B cell (primary cell): ENCODE data around the gene MS4A3. TPM values are rescaled to one million over a fixed set of nuclear protein-coding genes. Genes with fewer than 3 reads are reported as not detected.

ENCODE experiments used
- ATAC-seq: fragments of 200-7000 bp; cut with Tn5 transposase; one replicate; pipeline ENCODE4 v1.10.0; 2021; ENCODE audit warnings: low read depth, mild to moderate bottlenecking, moderate number of reproducible peaks, moderate library complexity
- CTCF ChIA-PET: fragments of 350-600 bp; sonication (Branson Sonifier 250); formaldehyde crosslinking; loops from one replicate; lab custom pipeline; 2021; ENCODE audit warnings: antibody characterized with exemption, inconsistent platforms; lab: Charles Lee
- POLR2A ChIA-PET: fragments of 350-600 bp; sonication (Branson Sonifier 250); formaldehyde crosslinking; loops from one replicate; lab custom pipeline; 2021; ENCODE audit warnings: antibody characterized with exemption; lab: Charles Lee
- DNase-seq: peaks from one replicate; pipeline ENCODE4 v3.0.0; 2013
- H2AFZ ChIP-seq: 2 replicates; pipeline ENCODE4 v1.6.1; 2012; ENCODE audit warnings: mild to moderate bottlenecking, low read depth, low read length; ENCODE audit not compliant: insufficient read depth, poor library complexity, severe bottlenecking
- H3K27ac ChIP-seq, 2 donors: 1 replicate in 1 of 2; 2 replicates in 1 of 2; pipeline ENCODE4 v1.5.1; 2012 to 2013; ENCODE audit warnings: low read length in 2 of 2, mild to moderate bottlenecking in 2 of 2, moderate library complexity in 1 of 2
- H3K27me3 ChIP-seq, 4 experiments: fragments of 200-600 bp in 1 of 4; sonication (generic) in 1 of 4; replicated peaks in 1 of 4; 1 replicate in 2 of 4; 2 replicates in 2 of 4; pipeline versions ENCODE4 v1.6.1 to v1.7.0; 2013 to 2016; ENCODE audit warnings: low read length in 3 of 4, mild to moderate bottlenecking in 2 of 4, mixed read lengths in 1 of 4, moderate library complexity in 1 of 4; ENCODE audit not compliant: insufficient read depth in 4 of 4, control insufficient read depth in 3 of 4; ENCODE audit errors: control extremely low read depth in 1 of 4
- H3K36me3 ChIP-seq, 2 experiments: replicated peaks in 1 of 2; 1 replicate in 1 of 2; 2 replicates in 1 of 2; pipeline versions ENCODE4 v1.6.1 to v1.7.1; 2013; ENCODE audit warnings: low read length in 1 of 2; ENCODE audit not compliant: insufficient read depth in 2 of 2, control insufficient read depth in 1 of 2; ENCODE audit errors: control extremely low read depth in 1 of 2, extremely low read depth in 1 of 2
- H3K4me1 ChIP-seq, 2 donors: fragments of 200-600 bp in 1 of 2; sonication (generic) in 1 of 2; 1 replicate in 1 of 2; 2 replicates in 1 of 2; pipeline versions ENCODE4 v1.5.1 to v1.6.1; 2013 to 2017; ENCODE audit warnings: low read length in 2 of 2; ENCODE audit not compliant: control insufficient read depth in 2 of 2, insufficient read depth in 2 of 2
- H3K4me2 ChIP-seq: replicated peaks from 2 replicates; pipeline ENCODE3; 2012; ENCODE audit warnings: mild to moderate bottlenecking, low read depth, low read length; ENCODE audit not compliant: poor library complexity, severe bottlenecking
- H3K4me3 ChIP-seq, 5 experiments: fragments of 200-600 bp in 1 of 5; sonication (generic) in 1 of 5; 1 replicate in 3 of 5; 2 replicates in 2 of 5; pipeline versions ENCODE4 v1.5.1 to v1.7.0; 2011 to 2016; ENCODE audit warnings: low read length in 4 of 5, mild to moderate bottlenecking in 4 of 5, low read depth in 2 of 5, control low read depth in 1 of 5, moderate library complexity in 1 of 5; ENCODE audit not compliant: insufficient read depth in 1 of 5; ENCODE audit errors: control extremely low read depth in 1 of 5, extremely low read depth in 1 of 5
- H3K79me2 ChIP-seq: fragments of 200-600 bp; sonication (generic); one replicate; pipeline ENCODE4 v1.6.0; 2016; ENCODE audit warnings: low read length; ENCODE audit not compliant: control insufficient read depth, insufficient read depth
- H3K9ac ChIP-seq: fragments of 200-600 bp; sonication (generic); 2 replicates; pipeline ENCODE4 v1.6.1; 2017; ENCODE audit warnings: mild to moderate bottlenecking, low read length, moderate library complexity
- H3K9me3 ChIP-seq, 3 donors: one replicate each; pipeline versions ENCODE4 v1.6.1 to v1.7.1; 2013; ENCODE audit warnings: low read length in 2 of 3; ENCODE audit not compliant: control insufficient read depth in 2 of 3, insufficient read depth in 1 of 3; ENCODE audit errors: control extremely low read depth in 1 of 3
- H4K20me1 ChIP-seq: 2 replicates; pipeline ENCODE4 v1.6.0; 2012; ENCODE audit warnings: mild to moderate bottlenecking, low read length; ENCODE audit not compliant: insufficient read depth, control insufficient read depth, poor library complexity, severe bottlenecking
- H3K27ac Mint-ChIP-seq: one replicate; pipeline ENCODE4 v1.8.0; 2021; ENCODE audit warnings: mixed read lengths
- H3K27me3 Mint-ChIP-seq: one replicate; pipeline ENCODE4 v1.8.0; 2021; ENCODE audit warnings: mixed read lengths
- H3K4me1 Mint-ChIP-seq: one replicate; pipeline ENCODE4 v1.8.0; 2021; ENCODE audit warnings: mixed read lengths
- H3K4me3 Mint-ChIP-seq: one replicate; pipeline ENCODE4 v1.8.0; 2021; ENCODE audit warnings: mixed read lengths
- H3K9me3 Mint-ChIP-seq: one replicate; pipeline ENCODE4 v1.8.0; 2022; ENCODE audit warnings: mixed read lengths; ENCODE audit not compliant: insufficient read depth
- CTCF ChIP-seq: fragments of 200-600 bp; IDR thresholded peaks from one replicate; pipeline ENCODE4 v1.8.0; 2022; ENCODE audit warnings: antibody characterized with exemption, mild to moderate bottlenecking
- EZH2 ChIP-seq: IDR thresholded peaks from 2 replicates; pipeline ENCODE4 v1.6.1; 2012; ENCODE audit warnings: borderline replicate concordance, low read depth, mild to moderate bottlenecking, moderate library complexity, low read length; ENCODE audit not compliant: insufficient read depth, poor library complexity, severe bottlenecking
- WGBS: methylation state at CpG from one replicate; pipeline ENCODE4 v1.1.5; 2013; ENCODE audit warnings: missing lambda C conversion rate; ENCODE audit not compliant: insufficient coverage; 5-methylcytosine and 5-hydroxymethylcytosine counted together
- intact Hi-C: fragments of 100-400 bp; cut with micrococcal nuclease; formaldehyde crosslinking; loops from one replicate; pipeline ENCODE4 v1.10.0; 2022
- polyA plus RNA-seq: library from polyadenylated mRNA; depleted of rRNA; stranded (reverse); fragments of >200 nt; gene quantifications from 2 replicates; pipeline ENCODE4 v1.2.3, GENCODE V29; 2012
- total RNA-seq, 2 donors: library from RNA; stranded (reverse); fragments of 120-200 nt in 1 of 2; gene quantifications; 1 replicate in 1 of 2; 2 replicates in 1 of 2; pipeline versions ENCODE4 v1.2.3 to v1.2.4, GENCODE V29; 2013 to 2022

MS4A3 gene
- total and polyA plus RNA-seq, 2 donors (not counting 1 experiment from before 2014, with no cell fraction given), result not detected

DNA sequence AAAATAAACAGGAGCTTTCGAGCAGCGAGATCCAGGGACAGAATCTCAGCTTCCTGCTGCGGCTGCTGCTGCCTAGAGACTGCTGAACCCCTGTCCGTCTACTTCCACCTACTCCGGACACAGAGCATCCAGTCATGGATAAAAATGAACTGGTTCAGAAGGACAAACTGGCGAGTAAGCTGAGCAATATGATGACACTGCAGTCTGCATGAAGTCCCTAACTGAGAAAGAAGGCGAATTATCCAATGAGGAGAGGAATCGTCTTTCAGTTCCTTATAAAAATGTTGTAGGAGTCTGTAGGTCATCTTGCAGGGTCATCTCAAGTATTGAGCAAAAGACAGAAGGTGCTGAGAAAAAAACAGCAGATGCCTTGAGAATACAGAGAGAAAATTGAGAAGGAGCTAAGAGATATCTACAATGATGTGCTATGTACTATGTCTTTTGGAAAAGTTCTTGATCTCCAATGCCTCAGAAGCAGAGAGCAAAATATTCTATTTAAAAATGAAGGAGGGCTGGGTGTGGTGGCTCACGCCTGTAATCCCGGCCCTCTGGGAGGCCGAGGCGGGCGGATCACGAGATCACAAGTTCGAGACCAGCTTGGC lies 20.9 kb downstream of the MS4A3 start:
- no peaks in the 10 kb centered on the region for H3K79me2 ChIP-seq
- ChIA-PET CTCF (no interaction called here), POLR2A (no interaction called here)
- Mint-ChIP-seq H3K27ac (no peak overlapping the region), H3K4me1 (no peaks in the 10 kb centered on the region), H3K27me3 (peaks cover 14% of the 10 kb centered on the region), H3K9me3 (peaks cover 2% of the 10 kb centered on the region), H3K4me3 (no peak overlapping the region)
- no peak overlapping the region for H3K9ac ChIP-seq
- H3K4me1 ChIP-seq, result no peaks in the 10 kb centered on the region
- H3K9me3 ChIP-seq, result peaks cover 0 to 16% (median 0%) of the 10 kb centered on the region in 3 donors
- no peaks in the 10 kb centered on the region for H3K27me3 ChIP-seq
- no peak for TF ChIP-seq EZH2
- TF ChIP-seq CTCF, result no peak
- intact Hi-C loops, result no loop called here
- no peak overlapping the region for H3K27ac ChIP-seq
- no peak overlapping the region for H3K4me2 ChIP-seq
- no peaks in the 10 kb centered on the region for H4K20me1 ChIP-seq
- over 99% methylated on average over 7 of the region's 15 CpGs for WGBS
- H3K36me3 ChIP-seq, result no peaks in the 10 kb centered on the region
- H2AFZ ChIP-seq, result no peak overlapping the region
- ATAC-seq (no peak), DNase-seq (no peak)
- H3K4me3 ChIP-seq, result no peak overlapping the region

DNA sequence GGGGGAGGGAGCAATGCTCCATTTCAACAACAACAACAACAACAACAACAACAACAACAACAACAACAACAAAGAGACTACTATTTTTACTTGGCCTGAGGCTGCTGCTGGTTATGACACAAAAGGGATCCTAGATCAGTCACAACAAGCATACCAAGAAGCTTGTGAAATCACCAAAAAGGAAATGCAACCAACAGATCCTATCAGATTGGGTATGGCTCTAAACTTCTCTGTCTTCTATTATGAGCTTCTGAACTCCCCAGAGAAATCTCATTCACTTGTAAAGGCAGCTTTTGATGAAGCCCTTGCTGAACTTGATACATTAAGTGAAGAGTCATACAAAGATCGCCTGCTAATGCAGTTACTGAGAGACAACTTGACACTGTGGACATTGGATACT lies 21.5 kb downstream of the MS4A3 start:
- intact Hi-C loops, result no loop called here
- no peaks in the 10 kb centered on the region for H3K4me1 ChIP-seq
- no peaks in the 10 kb centered on the region for H3K27me3 ChIP-seq
- 100% methylated on average over 1 of the region's 1 CpG for WGBS
- POLR2A ChIA-PET, result no interaction called here
- no peaks in the 10 kb centered on the region for H3K36me3 ChIP-seq
- no peak overlapping the region for H3K9ac ChIP-seq
- Mint-ChIP-seq H3K4me1 (no peaks in the 10 kb centered on the region), H3K9me3 (peaks cover 2% of the 10 kb centered on the region), H3K27me3 (peaks cover 14% of the 10 kb centered on the region), H3K4me3 (no peak overlapping the region), H3K27ac (no peak overlapping the region)
- ATAC-seq (no peak), DNase-seq (no peak)
- H2AFZ ChIP-seq, result no peak overlapping the region
- CTCF ChIA-PET, result no interaction called here
- H3K9me3 ChIP-seq, result peaks cover 0 to 16% (median 0%) of the 10 kb centered on the region in 3 donors
- H3K27ac ChIP-seq, result no peak overlapping the region
- H4K20me1 ChIP-seq, result no peaks in the 10 kb centered on the region
- H3K79me2 ChIP-seq, result no peaks in the 10 kb centered on the region
- no peak overlapping the region for H3K4me2 ChIP-seq
- TF ChIP-seq EZH2, result no peak
- no peak for TF ChIP-seq CTCF
- H3K4me3 ChIP-seq, result no peak overlapping the region
